Endodermal cell (in vitro differentiated cells): ENCODE results near the gene PIGS. TPM values are rescaled to one million over a fixed set of nuclear protein-coding genes. Genes with fewer than 3 reads are reported as not detected.

Experiments
- DNase-seq: peaks from one replicate; pipeline ENCODE4 v3.0.0-alpha.2; 2017
- H3K27ac ChIP-seq: 2 replicates; pipeline ENCODE4 v1.5.1; 2013; ENCODE audit warnings: mild to moderate bottlenecking, low read depth, low read length, moderate library complexity
- H3K27me3 ChIP-seq: 2 replicates; pipeline ENCODE4 v1.6.1; 2013; ENCODE audit warnings: mild to moderate bottlenecking, low read length, moderate library complexity; ENCODE audit not compliant: insufficient read depth, control insufficient read depth, poor library complexity, severe bottlenecking
- H3K36me3 ChIP-seq: 2 replicates; pipeline ENCODE4 v1.7.0; 2013; ENCODE audit warnings: mild to moderate bottlenecking, low read length, moderate library complexity; ENCODE audit not compliant: control insufficient read depth, insufficient read depth
- H3K4me1 ChIP-seq: one replicate; pipeline ENCODE4 v1.7.0; 2013; ENCODE audit warnings: low read length; ENCODE audit not compliant: control insufficient read depth, insufficient read depth
- H3K4me3 ChIP-seq: 2 replicates; pipeline ENCODE4 v1.5.1; 2013; ENCODE audit warnings: mild to moderate bottlenecking, low read length, moderate library complexity
- H3K9ac ChIP-seq: 2 replicates; pipeline ENCODE4 v1.6.1; 2013; ENCODE audit warnings: mild to moderate bottlenecking, low read length, moderate library complexity; ENCODE audit not compliant: poor library complexity, severe bottlenecking; ENCODE audit errors: extremely low read depth
- H3K9me3 ChIP-seq: 2 replicates; pipeline ENCODE4 v1.6.1; 2013; ENCODE audit warnings: mild to moderate bottlenecking, low read length, moderate library complexity; ENCODE audit not compliant: control insufficient read depth
- H3K27ac Mint-ChIP-seq: 2 replicates; pipeline ENCODE4 v1.8.0; 2020; ENCODE audit warnings: mixed read lengths
- H3K27me3 Mint-ChIP-seq: 2 replicates; pipeline ENCODE4 v1.8.0; 2021; ENCODE audit warnings: mild to moderate bottlenecking, mixed read lengths; ENCODE audit not compliant: insufficient read depth
- H3K36me3 Mint-ChIP-seq: 2 replicates; pipeline ENCODE4 v1.8.0; 2020; ENCODE audit warnings: low read depth, mixed read lengths
- H3K4me1 Mint-ChIP-seq: 2 replicates; pipeline ENCODE4 v1.8.0; 2020; ENCODE audit warnings: mixed read lengths
- H3K4me3 Mint-ChIP-seq: 2 replicates; pipeline ENCODE4 v1.8.0; 2020; ENCODE audit warnings: mild to moderate bottlenecking, moderate library complexity, mixed read lengths
- H3K9me3 Mint-ChIP-seq: 2 replicates; pipeline ENCODE4 v1.8.0; 2020; ENCODE audit warnings: mild to moderate bottlenecking, mixed read lengths
- CTCF ChIP-seq: fragments of 200-600 bp; sonication (generic); conservative IDR thresholded peaks from 2 replicates; pipeline ENCODE4 v1.5.0; 2021; ENCODE audit warnings: antibody characterized with exemption, mild to moderate bottlenecking
- WGBS, 2 experiments: methylation state at CpG; one replicate each; pipeline versions ENCODE4 v1.1.5 to v1.1.7; 2013; ENCODE audit warnings: missing lambda C conversion rate in 2 of 2, mixed read lengths in 1 of 2; ENCODE audit not compliant: insufficient coverage in 1 of 2, insufficient read length in 1 of 2; 5-methylcytosine and 5-hydroxymethylcytosine counted together
- total RNA-seq, 2 donors: library from RNA; stranded (reverse); fragmentation: NEBNext Ultra II Directional in 1 of 2; extraction: Animal tissue kit (Norgen Biotek cat#: 25700) in 1 of 2; gene quantifications; 2 replicates in 1 of 2; 3 replicates in 1 of 2; pipeline ENCODE4 v1.2.1, GENCODE V29; 2021

PIGS gene
- total RNA-seq, 2 donors from 2014 or later, result 34.9 to 43.0 TPM

GRCh38 chr17:28569446-28569845 is 1.9 kb downstream of the PIGS start:
- no peaks in the 10 kb centered on the region for H3K9me3 ChIP-seq
- H3K4me1 Mint-ChIP-seq, result peaks cover 16% of the 10 kb centered on the region
- no peak overlapping the region for H3K27ac Mint-ChIP-seq
- peaks cover 4% of the 10 kb centered on the region for H3K27me3 ChIP-seq
- H3K36me3 Mint-ChIP-seq, result peaks cover 20% of the 10 kb centered on the region
- H3K9me3 Mint-ChIP-seq, result no peaks in the 10 kb centered on the region
- peaks cover 5% of the 10 kb centered on the region for H3K36me3 ChIP-seq
- no peak overlapping the region for H3K27ac ChIP-seq
- H3K27me3 Mint-ChIP-seq, result peaks cover 9% of the 10 kb centered on the region
- TF ChIP-seq CTCF, result no peak
- no peak overlapping the region for H3K4me3 ChIP-seq
- no peak overlapping the region for H3K9ac ChIP-seq
- peak overlapping the region; percentile 85 for H3K4me3 Mint-ChIP-seq
- H3K4me1 ChIP-seq, result no peaks in the 10 kb centered on the region
- DNase-seq, result no peak
- 100% methylated on average over 1 of the region's 1 CpG; no CpG with 5 or more reads in 1 of the 2 experiments for WGBS, 2 experiments

- H3K9ac ChIP-seq, result no peak overlapping the region
- DNase-seq, result peak; percentile 5
- no peaks in the 10 kb centered on the region for H3K9me3 ChIP-seq
- H3K4me3 ChIP-seq, result no peak overlapping the region
- no peaks in the 10 kb centered on the region for H3K4me1 ChIP-seq
- H3K36me3 Mint-ChIP-seq, result peaks cover 29% of the 10 kb centered on the region
- TF ChIP-seq CTCF, result no peak
- 88 to 89% methylated on average over 3 of the region's 3 CpGs for WGBS, 2 experiments
- H3K9me3 Mint-ChIP-seq, result no peaks in the 10 kb centered on the region
- H3K27ac Mint-ChIP-seq, result no peak overlapping the region
- H3K27me3 Mint-ChIP-seq, result peaks cover under 1% of the 10 kb centered on the region
- H3K4me1 Mint-ChIP-seq, result peaks cover 16% of the 10 kb centered on the region
- no peak overlapping the region for H3K27ac ChIP-seq
- H3K36me3 ChIP-seq, result peaks cover 5% of the 10 kb centered on the region
- no peaks in the 10 kb centered on the region for H3K27me3 ChIP-seq
- H3K4me3 Mint-ChIP-seq, result no peak overlapping the region
Measured at GRCh38 chr17:28567604-28568003, 3.7 kb downstream of the PIGS start.

GRCh38 chr17:28563475-28563874 is 7.8 kb downstream of the PIGS start:
- no peaks in the 10 kb centered on the region for H3K9me3 Mint-ChIP-seq
- Histone ChIP-seq H3K4me3 (no peak overlapping the region), H3K4me1 (no peaks in the 10 kb centered on the region), H3K27me3 (no peaks in the 10 kb centered on the region), H3K36me3 (peaks cover 26% of the 10 kb centered on the region), H3K27ac (no peak overlapping the region), H3K9ac (no peak overlapping the region), H3K9me3 (no peaks in the 10 kb centered on the region)
- H3K4me3 Mint-ChIP-seq, result no peak overlapping the region
- WGBS, 2 experiments, result 100% methylated on average over 2 to 3 of the region's 3 CpGs
- TF ChIP-seq CTCF, result no peak
- DNase-seq, result no peak
- H3K36me3 Mint-ChIP-seq, result peaks cover 41% of the 10 kb centered on the region
- H3K27me3 Mint-ChIP-seq, result no peaks in the 10 kb centered on the region
- no peaks in the 10 kb centered on the region for H3K4me1 Mint-ChIP-seq
- H3K27ac Mint-ChIP-seq, result peak overlapping the region; percentile 4
